Stimulated activated CD4-positive, alpha-beta T cell treated with anti-CD3 and anti-CD28 coated beads, Interleukin-1b, Interleukin-23, amount 100 ng/mL, for 1 hour (primary cell): ENCODE results near the gene MATN3.
"Not testable (repeated sequence)": the region's sequence is repeated elsewhere in the genome, so short reads cannot be mapped to it uniquely, and the experiment has no call there.

Experiments
- DNase-seq, 2 donors: peaks; one replicate each; pipeline ENCODE4 v3.0.0-alpha.2; 2020; ENCODE audit warnings: low read depth in 2 of 2

Gene MATN3, protein sequence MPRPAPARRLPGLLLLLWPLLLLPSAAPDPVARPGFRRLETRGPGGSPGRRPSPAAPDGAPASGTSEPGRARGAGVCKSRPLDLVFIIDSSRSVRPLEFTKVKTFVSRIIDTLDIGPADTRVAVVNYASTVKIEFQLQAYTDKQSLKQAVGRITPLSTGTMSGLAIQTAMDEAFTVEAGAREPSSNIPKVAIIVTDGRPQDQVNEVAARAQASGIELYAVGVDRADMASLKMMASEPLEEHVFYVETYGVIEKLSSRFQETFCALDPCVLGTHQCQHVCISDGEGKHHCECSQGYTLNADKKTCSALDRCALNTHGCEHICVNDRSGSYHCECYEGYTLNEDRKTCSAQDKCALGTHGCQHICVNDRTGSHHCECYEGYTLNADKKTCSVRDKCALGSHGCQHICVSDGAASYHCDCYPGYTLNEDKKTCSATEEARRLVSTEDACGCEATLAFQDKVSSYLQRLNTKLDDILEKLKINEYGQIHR

DNA sequence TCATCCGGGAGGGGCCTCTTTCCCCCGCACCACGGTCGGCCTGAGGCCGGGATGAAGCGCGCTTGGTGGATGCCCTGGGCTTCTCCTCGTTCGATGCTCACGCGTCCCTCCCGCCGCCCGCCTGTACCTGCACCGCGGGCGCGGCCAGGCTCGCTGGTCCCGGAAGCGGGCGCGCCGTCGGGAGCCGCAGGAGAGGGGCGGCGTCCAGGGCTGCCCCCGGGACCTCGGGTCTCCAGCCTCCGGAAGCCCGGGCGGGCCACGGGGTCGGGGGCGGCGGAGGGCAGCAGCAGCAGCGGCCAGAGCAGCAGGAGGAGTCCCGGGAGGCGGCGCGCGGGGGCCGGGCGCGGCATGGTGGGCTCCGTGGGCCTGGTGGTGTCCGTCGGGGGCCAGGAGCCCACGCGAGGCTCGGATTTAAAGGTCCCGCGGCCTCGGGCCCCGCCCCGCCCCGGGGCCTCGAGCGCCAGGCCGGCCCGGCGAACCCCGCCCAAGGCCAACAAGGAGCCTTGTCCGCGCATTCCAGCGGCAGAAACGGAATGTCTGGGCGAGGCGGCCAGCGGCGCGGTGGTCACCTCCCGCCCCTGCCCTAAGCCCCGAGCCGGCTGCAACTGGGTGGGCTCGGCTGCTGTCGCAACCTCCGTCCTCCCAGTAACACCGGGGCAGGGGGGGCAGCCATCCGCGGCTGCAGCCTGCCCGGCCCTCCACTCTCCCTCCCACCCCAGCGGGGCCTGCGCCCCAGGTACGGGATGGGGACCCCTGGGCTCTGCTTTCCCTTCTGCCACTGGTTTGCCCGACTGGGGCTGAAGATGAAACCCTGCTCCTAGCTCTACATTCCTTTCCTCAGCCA is at the start of gene MATN3:
TSS of gene MATN3 (minus strand) at position 387 of the 844 bp plus-strand sequence. CDS start at position 350, 37 bp downstream.
- DNase-seq: no peak

DNA sequence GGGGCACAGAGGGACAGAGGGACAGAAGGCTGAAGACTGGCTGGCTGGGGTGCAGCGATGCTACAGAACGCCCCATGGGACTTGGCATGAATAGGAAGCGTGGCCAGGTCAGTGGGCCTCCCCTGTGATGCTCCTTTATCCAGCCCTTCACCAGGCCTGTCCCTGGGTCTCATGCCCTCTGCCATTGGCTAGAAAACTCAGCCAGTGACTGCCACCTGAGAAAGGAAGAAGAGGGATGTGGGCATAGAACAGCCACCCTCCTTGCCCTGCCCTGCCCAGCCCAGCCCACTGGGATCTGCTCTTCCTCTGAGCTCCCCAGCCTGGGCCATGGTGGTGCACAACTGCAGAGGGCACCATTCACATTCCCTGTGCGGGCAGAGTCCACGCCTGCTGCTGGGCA is 49.5 kb upstream of the MATN3 start:
- no peak for DNase-seq

DNA sequence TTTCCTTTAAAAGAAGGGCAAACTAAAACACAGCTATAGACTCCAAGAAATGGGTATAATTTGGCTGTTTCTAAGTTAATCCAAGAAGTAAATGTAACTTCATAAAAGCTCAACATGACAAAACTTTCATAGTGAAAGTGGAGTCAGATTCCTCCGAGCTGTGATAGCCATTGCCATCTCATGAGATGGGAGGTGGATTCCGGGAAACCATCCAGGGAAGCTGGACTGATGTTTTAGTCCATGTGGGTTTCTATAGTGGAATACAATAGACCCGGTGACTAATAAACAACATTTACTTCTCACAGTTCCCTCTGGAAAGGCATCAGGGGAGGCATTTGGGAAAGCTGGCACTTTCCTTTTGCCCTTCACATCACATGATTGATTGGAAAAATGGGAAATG is 49.0 kb upstream of the MATN3 start:
- DNase-seq: no peak

DNA sequence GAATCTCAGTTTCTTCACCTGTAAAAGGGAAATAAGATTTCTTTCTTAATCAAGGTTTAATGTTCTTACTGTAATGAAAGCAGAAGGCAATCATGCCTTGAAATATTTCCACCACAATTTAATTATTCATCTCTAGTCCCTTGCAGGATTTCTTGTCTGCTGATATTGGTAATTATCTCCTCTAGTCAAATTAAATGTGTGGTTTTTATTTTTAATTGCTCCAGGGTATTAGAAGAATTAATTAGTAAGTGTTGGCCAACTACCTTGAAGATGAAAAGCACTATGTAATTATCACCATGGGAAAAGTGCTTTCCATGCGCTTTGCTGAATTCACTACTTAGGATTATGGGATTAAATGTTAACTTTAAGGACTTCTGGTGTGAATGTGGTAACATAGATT is 47.6 kb upstream of the MATN3 start:
- DNase-seq: no peak

DNA sequence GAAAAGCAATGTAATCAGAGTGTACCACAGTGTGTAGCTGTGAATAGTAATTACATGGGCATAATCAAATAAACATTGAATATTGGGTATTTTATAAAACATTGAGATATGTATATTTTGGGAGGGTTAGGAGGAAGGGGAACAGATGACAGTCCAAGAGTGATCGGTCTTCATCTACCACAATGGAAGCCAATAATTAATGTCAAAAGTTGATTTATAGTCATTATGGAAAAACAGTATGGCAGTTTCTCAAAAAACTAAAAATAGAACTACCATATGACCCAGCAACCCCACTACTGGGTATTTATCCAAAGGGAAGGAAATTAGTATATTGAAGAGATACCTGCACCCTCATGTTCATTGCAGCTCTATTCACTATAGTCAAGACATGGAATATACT is 44.8 kb upstream of the MATN3 start:
- DNase-seq: no peak

DNA sequence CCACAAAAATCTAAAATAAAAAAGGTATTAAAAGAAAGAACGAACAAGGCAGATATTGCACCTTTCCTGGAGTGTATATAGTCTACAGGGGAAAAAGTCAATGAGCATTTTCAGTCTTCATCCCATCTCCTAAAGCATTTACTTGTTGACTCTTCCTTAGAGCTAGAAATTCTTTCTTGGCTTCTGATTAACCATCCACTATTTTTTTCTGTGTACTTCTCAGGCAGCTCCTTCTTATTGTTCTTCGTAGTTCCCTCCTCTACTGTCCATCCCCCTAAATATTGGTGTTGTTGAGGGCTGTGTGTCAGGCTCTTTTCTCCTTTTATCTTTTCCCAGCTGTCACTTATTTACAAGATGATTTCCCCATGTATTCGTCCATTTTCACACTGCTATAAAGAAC is 42.5 kb upstream of the MATN3 start:
- no peak for DNase-seq

DNA sequence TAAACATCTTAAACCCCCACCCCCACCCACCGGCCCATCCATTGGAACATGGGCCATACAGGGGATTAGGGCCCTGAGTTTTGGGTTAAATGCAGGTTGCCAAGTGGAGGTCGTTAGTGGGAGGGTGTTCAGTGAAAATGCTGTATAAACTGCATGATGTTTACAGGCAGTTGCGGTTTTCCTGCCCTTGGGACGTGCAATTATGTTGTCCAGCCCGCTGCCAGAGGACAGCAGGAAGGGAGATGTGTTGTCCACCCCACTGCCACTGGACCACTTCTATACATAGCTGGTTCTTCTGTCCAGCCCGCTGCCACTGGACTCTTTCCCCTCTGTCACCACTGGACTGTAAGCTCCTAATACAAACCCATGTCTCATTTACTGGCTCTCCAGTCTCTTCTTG is 41.7 kb upstream of the MATN3 start:
- no peak for DNase-seq

DNA sequence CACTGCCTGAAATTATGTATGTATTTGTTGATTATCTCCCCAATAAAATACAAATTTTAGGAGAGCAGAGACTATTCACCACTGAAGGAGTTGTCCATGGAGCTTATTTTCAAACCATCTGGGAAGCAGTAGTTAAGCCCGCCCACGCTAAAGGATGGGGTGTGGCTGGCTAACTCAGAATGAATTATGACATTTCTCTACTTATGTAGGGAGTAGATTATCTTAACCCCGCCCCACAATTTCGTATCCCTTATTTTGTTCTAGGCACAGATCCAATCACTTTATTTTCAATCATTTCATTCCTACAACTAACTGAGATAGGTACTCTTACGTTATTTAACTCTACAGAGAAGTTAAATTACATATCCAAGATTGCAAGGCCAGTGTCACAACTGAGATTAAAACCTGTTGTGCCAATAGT is 40.4 kb upstream of the MATN3 start:
- no peak for DNase-seq

DNA sequence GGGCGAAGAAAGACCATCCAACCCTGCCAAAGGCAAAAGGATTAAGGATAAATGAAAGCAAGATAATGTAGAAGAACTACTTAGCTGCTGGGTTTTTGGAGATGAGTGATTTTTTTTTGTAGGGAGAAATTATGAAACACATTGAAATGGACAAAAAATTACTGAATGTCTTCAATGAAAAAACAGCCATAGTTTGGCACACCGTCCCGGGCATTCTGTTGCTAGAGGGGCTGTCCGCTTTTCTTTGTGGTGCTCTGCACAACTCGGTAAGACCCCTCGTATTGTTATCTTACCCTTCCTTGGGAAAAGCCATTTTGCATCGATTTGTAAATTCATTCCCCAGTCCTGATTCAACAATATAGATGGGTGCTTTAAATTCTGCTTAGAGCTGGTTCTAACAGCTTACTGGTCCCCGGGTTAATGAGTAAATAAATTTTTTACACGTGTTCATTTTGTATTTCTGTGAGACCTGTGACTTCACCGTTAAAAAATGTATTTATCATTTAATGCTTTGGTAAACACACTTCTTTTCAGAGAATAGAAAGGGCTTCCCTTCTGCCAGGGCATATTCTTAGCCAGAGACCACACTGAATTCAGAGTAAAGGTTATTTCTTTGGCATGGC is 39.9 kb upstream of the MATN3 start:
- no peak for DNase-seq

DNA sequence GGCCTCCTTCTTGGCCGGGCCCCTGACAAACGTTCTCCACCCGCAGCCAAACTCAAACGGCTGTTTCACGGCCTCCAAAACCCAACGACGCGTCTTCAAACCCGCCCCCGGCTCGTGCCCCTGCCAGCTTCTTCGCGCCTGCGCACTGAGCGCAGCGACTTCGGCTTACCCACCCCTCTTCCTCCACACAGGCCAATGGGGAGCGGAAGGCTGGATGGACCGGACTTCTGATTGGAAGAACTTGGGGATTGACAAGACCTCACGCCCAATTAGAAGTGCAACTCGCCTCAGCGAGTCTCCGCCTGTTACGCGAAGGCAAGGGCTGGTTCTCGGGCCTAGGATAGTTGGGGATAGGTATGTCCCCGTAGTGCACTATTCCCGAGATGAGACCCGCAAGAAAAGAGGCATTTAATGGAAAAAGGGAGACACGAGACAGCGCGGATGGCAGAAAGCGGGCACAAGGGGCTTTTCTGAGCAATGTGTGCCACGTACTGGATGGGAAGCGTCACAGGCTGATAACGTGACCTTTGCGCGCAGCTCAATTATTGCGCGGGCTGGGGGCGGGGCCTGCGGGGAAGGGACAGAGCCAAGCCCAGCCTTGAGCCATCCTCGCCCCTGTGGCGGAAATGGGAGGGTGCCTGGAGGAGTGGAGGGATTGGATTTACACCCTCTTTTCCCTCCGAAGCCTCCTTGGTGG is 39.2 kb upstream of the MATN3 start, which contains the start of gene LAPTM4A:
TSS of gene LAPTM4A (minus strand) at position 97 of the 697 bp plus-strand sequence. CDS start 108 bp downstream, outside the sequence.
- peak; percentile 88 to 96 for DNase-seq

DNA sequence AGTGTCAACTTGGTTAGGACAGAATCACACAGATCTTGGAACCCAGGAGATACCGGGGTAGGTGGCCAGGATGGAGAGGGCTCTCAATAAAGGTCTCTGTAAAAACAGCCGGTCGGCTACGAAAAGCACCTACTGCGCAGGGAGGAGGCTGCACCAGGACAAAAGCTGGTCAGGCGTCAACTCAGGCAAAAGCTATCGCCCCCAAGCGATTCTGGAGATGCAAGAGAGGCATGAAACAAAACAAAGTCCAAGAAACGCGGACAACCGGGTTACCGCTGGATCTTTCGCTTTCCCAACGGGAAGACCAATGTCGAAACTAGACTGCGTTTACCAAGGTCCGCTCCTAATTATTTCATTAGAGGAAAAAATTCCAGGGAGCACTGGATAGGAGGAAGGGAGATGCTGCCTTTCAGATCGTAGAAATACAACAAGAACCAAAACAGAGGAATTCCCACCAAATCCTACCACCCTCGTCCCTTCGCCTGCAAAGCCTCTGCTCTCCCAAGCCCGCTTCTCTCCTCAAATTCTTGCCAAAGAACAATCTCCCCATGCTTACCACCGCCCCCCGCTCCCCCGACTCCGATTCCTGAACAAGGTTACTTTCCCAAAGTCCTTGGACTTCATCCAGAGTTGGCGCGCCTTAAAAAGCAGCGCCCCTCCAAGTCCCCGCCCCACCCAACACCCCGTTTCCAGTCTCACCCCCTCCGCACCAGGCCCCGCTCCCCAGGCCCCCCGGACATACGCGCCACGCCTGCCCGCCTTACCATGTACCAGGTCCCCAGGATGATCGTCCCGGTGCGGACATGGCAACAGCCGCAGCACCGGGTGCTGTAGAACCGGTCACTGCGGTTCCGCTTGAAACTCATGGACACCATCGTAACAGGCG is 38.4 kb upstream of the MATN3 start:
- no peak for DNase-seq

DNA sequence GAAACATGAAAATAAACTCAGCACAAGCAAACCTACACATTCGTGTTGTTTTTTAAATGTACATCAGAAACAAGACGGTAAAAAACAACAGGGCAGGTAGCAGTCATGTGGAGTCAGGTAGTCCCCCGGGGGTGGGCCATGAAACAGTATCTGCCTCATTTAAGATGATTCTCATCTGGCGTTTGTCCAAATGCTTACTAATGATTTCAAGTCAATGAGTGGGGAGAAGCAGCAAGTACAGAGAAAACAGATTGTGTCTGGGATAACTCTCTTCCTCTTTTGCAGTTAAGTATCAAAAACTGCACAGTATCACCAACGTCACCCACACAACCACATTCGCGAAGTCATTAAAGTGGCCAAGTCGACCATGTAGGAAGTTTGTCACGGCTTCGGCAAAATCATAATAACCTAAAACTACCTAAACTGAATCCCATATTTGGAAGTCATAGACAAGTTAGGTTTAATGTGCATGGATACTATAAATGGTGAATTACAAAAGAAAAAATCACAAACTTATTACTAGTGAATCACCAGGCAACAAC is 37.7 kb upstream of the MATN3 start:
- no peak for DNase-seq

DNA sequence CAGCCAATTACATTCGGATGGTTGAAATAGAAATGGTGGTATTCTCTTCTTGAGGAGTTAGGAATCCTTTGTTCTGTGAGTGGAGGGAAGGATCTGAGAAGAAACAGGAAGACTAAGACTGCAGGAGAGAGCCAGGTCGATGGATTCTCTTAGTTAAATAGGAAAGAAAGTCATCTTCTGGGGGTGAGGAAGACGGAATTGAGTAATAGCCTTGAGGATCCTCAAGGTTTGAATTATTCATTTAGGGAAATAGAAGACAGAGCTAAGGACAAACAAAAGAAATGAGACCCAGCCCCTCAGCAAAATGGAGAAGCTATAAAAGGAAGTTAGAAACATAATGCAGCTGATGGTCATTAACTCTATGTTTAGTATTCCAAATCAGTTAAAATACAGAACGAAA is 37.2 kb upstream of the MATN3 start:
- DNase-seq: no peak

DNA sequence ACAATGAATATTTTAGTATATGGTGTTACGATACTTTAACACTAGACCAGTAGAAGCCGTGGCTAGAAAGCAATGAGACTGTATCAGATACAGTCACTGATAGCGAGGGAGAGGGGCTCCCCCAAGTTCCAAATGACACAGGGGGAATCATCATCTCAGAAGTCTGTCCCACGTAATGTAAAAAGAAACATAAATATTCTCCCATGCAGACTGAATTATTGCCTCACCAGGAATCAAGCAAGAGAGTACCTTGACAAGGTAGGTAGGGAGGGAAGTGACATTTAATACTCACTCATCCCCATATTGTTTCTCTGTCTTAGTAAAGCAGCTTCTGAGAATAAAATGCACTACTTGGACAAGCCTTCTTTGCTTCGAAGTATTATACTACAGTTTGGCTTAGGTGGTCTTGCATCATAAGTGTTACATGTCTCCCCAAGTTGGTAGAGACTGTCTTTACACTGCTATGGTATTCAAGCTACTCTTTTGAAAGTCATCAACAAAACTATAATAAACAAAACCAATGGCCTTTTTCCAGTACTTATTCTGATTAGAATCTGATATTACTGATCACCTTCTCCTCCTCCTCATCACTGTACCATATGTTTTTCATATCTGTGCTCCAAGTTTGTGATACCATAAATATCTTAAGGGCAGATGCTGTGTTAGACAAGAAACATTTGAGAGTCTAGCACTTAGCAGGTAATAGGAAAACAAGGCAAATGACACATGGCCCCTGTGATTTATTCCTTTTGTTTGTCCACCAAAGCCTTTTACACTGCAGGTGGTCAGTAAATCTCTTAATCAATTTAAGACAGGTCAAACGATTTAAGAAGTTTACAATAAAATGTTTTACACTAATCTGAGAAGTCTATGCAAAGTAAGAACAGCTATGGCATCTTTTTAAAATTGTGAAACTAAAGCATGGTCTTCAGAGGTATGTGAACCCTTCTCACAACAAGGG is 36.3 kb upstream of the MATN3 start:
- no peak for DNase-seq

DNA sequence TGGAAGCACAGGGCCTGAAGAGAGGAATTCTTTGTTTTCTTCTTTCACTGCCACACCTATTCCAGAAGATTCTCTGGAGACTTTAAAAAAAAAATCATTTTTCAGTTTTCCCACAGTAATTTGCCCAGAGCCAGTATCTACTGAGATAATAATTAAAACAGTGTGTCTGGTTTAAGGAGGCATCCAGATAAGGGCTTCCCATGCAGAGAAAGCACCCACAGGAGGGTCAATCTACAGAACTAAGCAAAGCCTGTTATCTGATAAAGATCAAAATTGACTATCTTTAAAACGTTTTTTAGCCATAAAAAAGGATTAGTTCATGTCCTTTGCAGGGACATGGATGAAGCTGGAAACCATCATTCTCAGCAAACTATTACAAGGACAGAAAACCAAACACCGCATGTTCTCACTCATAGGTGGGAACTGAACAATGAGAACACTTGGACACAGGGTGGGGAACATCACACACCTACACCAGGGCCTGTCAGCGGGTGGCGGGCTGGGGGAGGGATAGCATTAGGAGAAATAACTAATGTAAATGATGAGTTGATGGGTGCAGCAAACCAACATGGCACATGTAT is 33.3 kb upstream of the MATN3 start:
- not testable (repeated sequence) for DNase-seq

DNA sequence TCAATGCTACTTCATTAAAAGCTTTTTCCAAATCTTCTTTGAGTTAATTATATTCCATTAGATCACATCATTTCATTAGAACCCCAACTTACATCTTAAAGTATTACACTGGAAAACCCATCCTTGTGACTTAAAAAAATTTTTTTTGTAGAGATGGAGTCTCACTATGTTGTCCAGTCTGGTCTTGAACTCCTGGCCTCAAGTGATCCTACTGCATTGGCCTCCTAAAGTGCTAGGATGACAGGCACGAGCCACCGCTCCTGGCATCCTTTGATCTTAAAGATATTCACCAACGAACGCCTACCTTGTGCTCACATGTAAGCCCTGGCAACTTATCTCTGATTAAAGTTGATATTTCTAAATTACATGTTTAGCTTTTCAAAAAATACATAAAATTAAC is 32.3 kb upstream of the MATN3 start:
- no peak for DNase-seq

DNA sequence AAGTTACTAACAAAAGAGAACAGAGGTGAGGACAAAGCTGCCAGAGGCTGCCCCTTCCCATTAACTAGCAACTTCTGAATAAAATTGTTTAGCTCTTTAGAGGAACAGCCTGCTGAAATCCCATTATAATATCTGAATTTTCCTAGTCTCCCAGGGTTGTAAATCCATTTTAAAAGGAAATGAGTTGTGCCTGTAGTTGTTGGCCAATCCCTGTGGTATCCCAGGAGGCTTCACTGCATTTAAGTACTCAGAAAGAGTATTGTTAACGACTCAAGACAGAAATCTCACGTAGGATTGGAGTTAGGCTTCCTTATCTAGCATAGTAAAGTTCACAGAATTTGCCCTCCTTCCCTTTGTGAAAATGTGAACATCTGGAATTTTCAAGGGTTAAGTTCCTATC is 30.1 kb upstream of the MATN3 start:
- no peak for DNase-seq

DNA sequence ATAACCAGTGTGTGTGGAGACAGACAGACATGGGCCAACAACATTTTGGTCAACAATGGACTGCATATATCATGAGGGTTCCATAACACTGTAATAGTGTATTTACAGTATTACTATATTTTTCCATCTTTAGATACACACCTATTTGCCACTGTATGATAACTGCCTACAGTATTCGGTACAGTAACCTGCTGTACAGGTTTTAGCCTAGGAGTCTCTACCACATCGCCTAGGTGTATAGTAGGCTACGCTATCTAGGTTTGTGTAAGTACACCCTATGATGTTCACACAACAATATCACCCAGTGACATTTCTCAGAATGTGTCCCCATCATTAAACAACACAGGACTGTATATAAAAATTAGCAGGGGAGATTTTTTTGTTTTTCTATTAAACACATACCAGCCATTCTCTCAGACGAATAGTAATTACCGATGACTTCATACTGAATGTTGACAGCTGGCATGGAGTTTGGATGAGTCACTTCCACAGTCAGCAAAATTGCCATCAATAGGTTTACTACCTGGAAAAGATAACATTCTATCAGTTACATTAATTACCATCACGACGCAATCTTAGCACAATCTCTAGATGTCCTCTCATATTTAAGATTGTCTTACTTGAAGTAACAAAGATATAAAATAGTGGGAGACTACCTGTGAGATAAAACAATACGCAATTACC is 28.2 kb upstream of the MATN3 start:
- DNase-seq: no peak
